ENCODE data around the gene BRCA1.
"Not testable (repeated sequence)": the region's sequence is repeated elsewhere in the genome, so short reads cannot be mapped to it uniquely, and the experiment has no call there.

The BRCA1 gene

DNA sequence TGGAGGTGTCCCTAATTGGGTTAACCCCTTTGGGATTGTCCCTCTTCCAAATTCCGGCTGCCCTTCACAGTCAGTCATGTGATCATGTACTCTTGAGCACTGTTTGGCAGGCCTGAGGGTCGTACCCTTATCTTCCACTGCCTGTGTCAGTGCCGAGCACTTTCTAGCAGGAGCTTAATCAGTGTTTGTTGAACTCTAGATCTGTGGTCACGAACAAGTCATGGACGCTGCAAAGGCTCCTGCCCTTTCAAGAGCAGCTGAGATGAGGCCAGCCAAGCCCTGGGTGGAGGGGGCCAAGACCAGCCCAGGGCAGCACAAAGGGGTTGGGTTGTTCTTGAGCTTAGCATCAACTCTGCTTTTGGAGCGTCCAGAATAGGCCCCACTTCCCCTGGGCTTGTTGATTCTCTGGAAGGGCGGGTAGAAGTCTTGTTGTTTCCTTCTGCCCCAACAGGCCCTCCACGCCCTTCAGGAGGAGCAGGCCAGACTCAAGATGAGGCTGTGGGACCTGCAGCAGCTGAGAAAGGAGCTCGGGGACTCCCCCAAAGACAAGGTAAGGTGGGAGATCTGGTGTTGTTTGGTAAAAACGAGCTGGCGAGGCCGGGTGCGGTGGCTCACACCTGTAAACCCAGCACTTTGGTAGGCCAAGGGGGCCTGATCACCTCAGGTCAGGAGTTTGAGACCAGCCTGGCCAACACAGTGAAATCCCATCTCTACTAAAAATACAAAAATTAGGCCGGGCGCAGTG, 113.3 kb downstream of the BRCA1 start:
- TF ChIP-seq, protein P1, sequence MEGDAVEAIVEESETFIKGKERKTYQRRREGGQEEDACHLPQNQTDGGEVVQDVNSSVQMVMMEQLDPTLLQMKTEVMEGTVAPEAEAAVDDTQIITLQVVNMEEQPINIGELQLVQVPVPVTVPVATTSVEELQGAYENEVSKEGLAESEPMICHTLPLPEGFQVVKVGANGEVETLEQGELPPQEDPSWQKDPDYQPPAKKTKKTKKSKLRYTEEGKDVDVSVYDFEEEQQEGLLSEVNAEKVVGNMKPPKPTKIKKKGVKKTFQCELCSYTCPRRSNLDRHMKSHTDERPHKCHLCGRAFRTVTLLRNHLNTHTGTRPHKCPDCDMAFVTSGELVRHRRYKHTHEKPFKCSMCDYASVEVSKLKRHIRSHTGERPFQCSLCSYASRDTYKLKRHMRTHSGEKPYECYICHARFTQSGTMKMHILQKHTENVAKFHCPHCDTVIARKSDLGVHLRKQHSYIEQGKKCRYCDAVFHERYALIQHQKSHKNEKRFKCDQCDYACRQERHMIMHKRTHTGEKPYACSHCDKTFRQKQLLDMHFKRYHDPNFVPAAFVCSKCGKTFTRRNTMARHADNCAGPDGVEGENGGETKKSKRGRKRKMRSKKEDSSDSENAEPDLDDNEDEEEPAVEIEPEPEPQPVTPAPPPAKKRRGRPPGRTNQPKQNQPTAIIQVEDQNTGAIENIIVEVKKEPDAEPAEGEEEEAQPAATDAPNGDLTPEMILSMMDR (conservative IDR thresholded peaks at IDR 0.05; ENCODE audit: low read depth, low read length) = no peak
- H3K4me3 ChIP-seq (ENCODE audit: low read length) = no peak overlapping the region
- no peak for DNase-seq (ENCODE audit: low read depth)

DNA sequence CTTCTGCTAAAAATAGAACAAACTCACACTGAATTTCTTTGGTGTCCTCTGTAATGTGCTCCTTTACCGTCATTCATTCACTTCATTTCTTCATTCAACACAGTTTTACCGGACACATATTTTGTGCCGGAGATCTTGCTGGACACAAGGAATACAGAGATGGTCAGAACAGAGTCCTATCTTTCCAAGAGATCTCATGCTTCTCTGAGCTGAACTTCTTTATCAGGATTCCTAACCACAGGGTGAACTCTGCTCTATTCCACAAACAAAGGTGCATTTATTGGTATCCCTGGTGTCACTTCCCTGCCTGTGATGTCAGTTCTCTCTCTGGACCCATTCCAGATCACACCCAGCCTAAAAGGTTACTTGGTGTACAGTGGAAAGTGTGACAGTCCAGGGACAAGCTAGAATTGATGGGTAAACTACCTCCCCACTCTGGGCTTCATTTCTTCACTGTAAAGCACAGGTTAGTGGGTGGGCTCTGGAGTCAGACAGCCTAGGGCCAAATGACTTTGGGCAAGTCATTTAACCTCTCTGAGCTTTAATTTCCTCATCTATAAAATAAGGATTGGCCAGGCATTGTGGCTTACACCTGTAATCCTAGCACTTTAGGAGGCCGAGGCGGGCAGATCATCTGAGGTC, 114.4 kb downstream of the BRCA1 start:
- DNase-seq (ENCODE audit: low read depth) = no peak
- no peak overlapping the region for H3K4me3 ChIP-seq (ENCODE audit: low read length)
- TF ChIP-seq, protein P1 (conservative IDR thresholded peaks at IDR 0.05; ENCODE audit: low read depth, low read length) = no peak

DNA sequence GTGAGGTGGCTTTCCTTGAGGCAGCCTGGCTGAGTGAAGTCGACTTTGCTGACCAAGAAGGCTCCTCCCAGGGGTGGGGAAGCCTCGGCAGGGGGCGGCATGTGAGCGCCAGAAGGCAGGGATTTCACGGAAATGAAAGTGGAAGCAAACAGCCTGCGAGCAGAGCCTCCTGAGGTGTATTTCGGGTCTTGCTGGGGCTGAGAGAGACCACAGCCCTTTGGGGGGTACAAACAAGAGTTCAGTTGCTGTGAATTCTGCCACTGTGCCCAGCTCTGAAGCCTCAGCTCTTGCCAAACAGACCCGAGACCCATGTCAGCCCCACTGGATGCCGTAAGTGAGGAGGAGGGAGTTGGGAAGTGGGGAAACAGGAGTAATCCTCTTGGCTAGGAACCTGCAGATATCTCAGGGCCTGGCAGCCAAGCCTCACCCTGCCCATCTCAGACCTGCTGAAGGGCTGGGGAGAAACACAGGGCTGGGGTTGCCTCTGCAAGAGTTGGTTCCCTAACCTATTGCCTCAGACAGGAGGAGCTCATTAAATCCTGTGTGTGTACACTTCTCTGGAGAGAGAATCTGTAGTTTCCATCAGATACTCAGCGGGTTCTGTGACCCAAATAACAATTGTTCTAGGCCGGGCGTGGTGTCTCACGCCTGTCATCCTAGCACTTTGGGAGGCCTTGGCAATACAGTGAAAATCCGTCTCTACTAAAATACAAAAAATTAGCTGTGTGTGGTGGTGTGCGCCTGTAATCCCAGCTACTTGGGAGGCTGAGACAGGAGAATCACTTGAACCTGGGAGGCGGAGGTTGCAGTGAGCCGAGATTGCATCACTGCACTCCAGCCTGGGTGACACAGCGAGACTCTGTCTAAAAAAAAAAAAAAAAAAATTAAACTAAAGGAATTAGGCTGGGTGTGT, 118.3 kb downstream of the BRCA1 start, which contains the start of gene IFI35:
TSS of gene IFI35 (plus strand) at position 146 of the 913 bp plus-strand sequence. CDS start at position 310, 164 bp downstream.
- no peak for DNase-seq (ENCODE audit: low read depth)
- H3K4me3 ChIP-seq (ENCODE audit: low read length) = peak within 1 kb of the TSS; percentile 81
- TF ChIP-seq, protein P1 (conservative IDR thresholded peaks at IDR 0.05; ENCODE audit: low read depth, low read length) = peak; percentile 41

GRCh38 chr17:43003542-43004172, 121.5 kb downstream of the BRCA1 start:
- H3K4me3 ChIP-seq (ENCODE audit: low read length) = no peak overlapping the region
- TF ChIP-seq, protein P1 (conservative IDR thresholded peaks at IDR 0.05; ENCODE audit: low read depth, low read length) = peak; percentile 15
- no peak for DNase-seq (ENCODE audit: low read depth)

- H3K4me3 ChIP-seq (ENCODE audit: low read length); DNase-seq (ENCODE audit: low read depth): not testable (repeated sequence)
Measured at GRCh38 chr17:43000894-43001293, 124.3 kb downstream of the BRCA1 start.

GRCh38 chr17:42999003-42999525, 126.1 kb downstream of the BRCA1 start:
- DNase-seq (ENCODE audit: low read depth) = no peak
- peak overlapping the region; percentile 97 for H3K4me3 ChIP-seq (ENCODE audit: low read length)
- TF ChIP-seq, protein P1 (conservative IDR thresholded peaks at IDR 0.05; ENCODE audit: low read depth, low read length) = no peak
